ENCODE results near the gene MLLT6. TPM values are rescaled to one million over a fixed set of nuclear protein-coding genes. Genes with fewer than 3 reads are reported as not detected.

Gene MLLT6
- polyA plus RNA-seq, 2 of the 4 experiments (the other 2 are of a cell fraction): 28.3 to 28.9 TPM

GRCh38 chr17:38749223-38750043, 44.4 kb downstream of the MLLT6 start:
- POLR2A ChIA-PET: interaction anchor here (0.6 to 2.0 kb wide), 8 partner anchors 15 to 104 kb away, joined by 3 to 8 read pairs (median 4); partner anchors contain the start of genes CISD3 and RPL23
- ATAC-seq (peak; percentile 37 to 55), DNase-seq (ENCODE audit: low read depth in 1 of 2, low spot score in 1 of 2) (peak; percentile 65 to 92), FAIRE-seq (no peak)
- peak overlapping the region; percentile 96 for H3K4me3 ChIP-seq
- CTCF ChIA-PET: interaction anchor here (0.6 to 1.4 kb wide), 3 partner anchors 14 to 26 kb away, joined by 3 to 12 read pairs (median 5); no protein-coding TSS in a partner anchor
- H3K4me1 ChIP-seq: peaks cover 40% of the 10 kb centered on the region
- H3K4me2 ChIP-seq: peak overlapping the region; percentile 82
- peak overlapping the region; percentile 90 to 98 for H3K27ac ChIP-seq
- WGBS (ENCODE audit: missing lambda C conversion rate): 2% methylated on average over 66 of the region's 79 CpGs
- TF ChIP-seq MAZ (IDR thresholded peaks at IDR 0.05; ENCODE audit: borderline replicate concordance, low read depth, low read length) (0 out of 2 replicates have a peak, but pooled peaks have one; percentile 48), RARB (CRISPR knock-in tag; IDR thresholded peaks at IDR 0.05) (0 out of 2 replicates have a peak, but pooled peaks have one; percentile 53), ZC3H11A (IDR thresholded peaks at IDR 0.05) (peak; percentile 2; the same call in 1 of the 2 replicates), CEBPB (IDR thresholded peaks at IDR 0.05) (0 out of 4 replicates have a peak, but pooled peaks of 1 of the 2 experiments have one; percentile 2), JUN (IDR thresholded peaks at IDR 0.05) (peak; percentile 53 to 85; a peak in 4 of 5 replicates), E2F6 (IDR thresholded peaks at IDR 0.05; ENCODE audit: borderline replicate concordance, low read depth) (peak; percentile 96), EHF (CRISPR knock-in tag; IDR thresholded peaks at IDR 0.05) (peak; percentile 32; the same call in 1 of the 2 replicates), POLR2A (IDR thresholded peaks at IDR 0.05; ENCODE audit: low read length) (peak; percentile 96), ZNF302 (CRISPR knock-in tag; IDR thresholded peaks at IDR 0.05) (no peak), BCL3 (IDR thresholded peaks at IDR 0.05) (peak; percentile 81), KDM1A (IDR thresholded peaks at IDR 0.05; ENCODE audit: low read depth) (no peak), HOXA7 (CRISPR knock-in tag; IDR thresholded peaks at IDR 0.05) (0 out of 2 replicates have a peak, but pooled peaks have one; percentile 36), SMC3 (IDR thresholded peaks at IDR 0.05) (no peak), NPAS2 (CRISPR knock-in tag; IDR thresholded peaks at IDR 0.05; ENCODE audit: borderline replicate concordance) (no peak), ATOH8 (CRISPR knock-in tag; IDR thresholded peaks at IDR 0.05; ENCODE audit: low read depth) (no peak), GATA3 (IDR thresholded peaks at IDR 0.05; ENCODE audit: borderline replicate concordance) (0 out of 2 replicates have a peak, but pooled peaks have one; percentile 33), HDAC2 (IDR thresholded peaks at IDR 0.05) (0 out of 2 replicates have a peak, but pooled peaks have one; percentile 32), ESRRA (IDR thresholded peaks at IDR 0.05; ENCODE audit: borderline replicate concordance, low read length) (0 out of 2 replicates have a peak, but pooled peaks have one; percentile 12), RAD21 (conservative IDR thresholded peaks at IDR 0.05 in 1 of 2, IDR thresholded peaks at IDR 0.05 in 1 of 2) (no peak), TP53 (CRISPR knock-in tag; IDR thresholded peaks at IDR 0.05) (0 out of 2 replicates have a peak, but pooled peaks have one; percentile 37), USF2 (IDR thresholded peaks at IDR 0.05) (peak; percentile 57)
- TF ChIP-seq, protein P1, sequence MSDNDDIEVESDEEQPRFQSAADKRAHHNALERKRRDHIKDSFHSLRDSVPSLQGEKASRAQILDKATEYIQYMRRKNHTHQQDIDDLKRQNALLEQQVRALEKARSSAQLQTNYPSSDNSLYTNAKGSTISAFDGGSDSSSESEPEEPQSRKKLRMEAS (IDR thresholded peaks at IDR 0.05): peak; percentile 93
- TF ChIP-seq, protein P2, sequence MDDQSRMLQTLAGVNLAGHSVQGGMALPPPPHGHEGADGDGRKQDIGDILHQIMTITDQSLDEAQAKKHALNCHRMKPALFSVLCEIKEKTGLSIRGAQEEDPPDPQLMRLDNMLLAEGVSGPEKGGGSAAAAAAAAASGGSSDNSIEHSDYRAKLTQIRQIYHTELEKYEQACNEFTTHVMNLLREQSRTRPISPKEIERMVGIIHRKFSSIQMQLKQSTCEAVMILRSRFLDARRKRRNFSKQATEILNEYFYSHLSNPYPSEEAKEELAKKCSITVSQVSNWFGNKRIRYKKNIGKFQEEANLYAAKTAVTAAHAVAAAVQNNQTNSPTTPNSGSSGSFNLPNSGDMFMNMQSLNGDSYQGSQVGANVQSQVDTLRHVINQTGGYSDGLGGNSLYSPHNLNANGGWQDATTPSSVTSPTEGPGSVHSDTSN (IDR thresholded peaks at IDR 0.05): peak; percentile 21; the same call in 1 of the 2 replicates
- no peaks in the 10 kb centered on the region for H3K9me3 ChIP-seq

All from A549 (cell line).